Subcutaneous abdominal adipose tissue (tissue), 5 donors: ENCODE measurements around the gene PCDHGB1.
"Not testable (repeated sequence)": the region's sequence is repeated elsewhere in the genome, so short reads cannot be mapped to it uniquely, and the experiment has no call there.

Experiments used
- H3K27ac ChIP-seq: one replicate; pipeline ENCODE4 v1.7.0; 2013; ENCODE audit warnings: low read depth, mild to moderate bottlenecking, inconsistent platforms, low read length, moderate library complexity
- H3K27me3 ChIP-seq, 5 donors: one replicate each; pipeline ENCODE4 v1.7.0; 2013; ENCODE audit warnings: low read length in 5 of 5, inconsistent platforms in 1 of 5; ENCODE audit not compliant: control insufficient read depth in 5 of 5, insufficient read depth in 4 of 5
- H3K36me3 ChIP-seq, 5 donors: one replicate each; pipeline ENCODE4 v1.7.0; 2013; ENCODE audit warnings: low read length in 5 of 5; ENCODE audit not compliant: control insufficient read depth in 5 of 5, insufficient read depth in 5 of 5
- H3K4me1 ChIP-seq, 5 donors: one replicate each; pipeline ENCODE4 v1.7.0; 2013; ENCODE audit warnings: low read length in 5 of 5, mild to moderate bottlenecking in 3 of 5, moderate library complexity in 1 of 5; ENCODE audit not compliant: control insufficient read depth in 5 of 5, insufficient read depth in 5 of 5
- H3K4me3 ChIP-seq, 5 donors: one replicate each; pipeline ENCODE4 v1.7.0; 2013; ENCODE audit warnings: low read length in 5 of 5, low read depth in 1 of 5
- H3K9ac ChIP-seq, 5 donors: one replicate each; pipeline ENCODE4 v1.7.0; 2013; ENCODE audit warnings: low read length in 5 of 5, mild to moderate bottlenecking in 4 of 5, moderate library complexity in 3 of 5
- H3K9me3 ChIP-seq, 5 donors: one replicate each; pipeline ENCODE4 v1.7.0; 2013; ENCODE audit warnings: low read length in 5 of 5; ENCODE audit not compliant: control insufficient read depth in 5 of 5
- donor health status: healthy.
- donor health status: healthy.
- donor health status: healthy.
- donor health status: healthy.
- donor health status: healthy.

Gene PCDHGB1

GRCh38 chr5:141326088-141326854, 23.6 kb upstream of the PCDHGB1 start:
- no peaks in the 10 kb centered on the region for H3K36me3 ChIP-seq

GRCh38 chr5:141328231-141328630, 21.7 kb upstream of the PCDHGB1 start:
- Histone ChIP-seq H3K4me1 (peaks cover 0 to 9% (median 0%) of the 10 kb centered on the region in 5 donors), H3K27me3 (peaks cover 0 to 19% (median 2%) of the 10 kb centered on the region in 5 donors), H3K36me3 (no peaks in the 10 kb centered on the region), H3K9ac (no peak overlapping the region), H3K27ac (no peak overlapping the region), H3K9me3 (peaks cover 16 to 51% (median 35%) of the 10 kb centered on the region in 5 donors), H3K4me3 (peak overlapping the region in 1 of 5 donors; percentile 7)

More at GRCh38 chr5:141326088-141326854, 23.6 kb upstream of the PCDHGB1 start:
- H3K9me3 ChIP-seq, result peaks cover 11 to 35% (median 26%) of the 10 kb centered on the region in 5 donors
- peaks cover 0 to 13% (median 0%) of the 10 kb centered on the region in 5 donors for H3K27me3 ChIP-seq
- H3K9ac ChIP-seq, result peak overlapping the region in 1 of 5 donors; percentile 45
- peaks cover 0 to 12% (median 2%) of the 10 kb centered on the region in 5 donors for H3K4me1 ChIP-seq
- no peak overlapping the region for H3K27ac ChIP-seq
- H3K4me3 ChIP-seq, result peak overlapping the region; percentile 56 to 81 (median 70)

- Histone ChIP-seq H3K36me3 (no peaks in the 10 kb centered on the region), H3K9me3 (peaks cover 16 to 56% (median 43%) of the 10 kb centered on the region in 5 donors), H3K4me3 (peak within 1 kb of the TSS; percentile 19 to 45 (median 39)), H3K9ac (no peak within 1 kb of the TSS), H3K27me3 (peaks cover 0 to 19% (median 3%) of the 10 kb centered on the region in 5 donors), H3K27ac (no peak within 1 kb of the TSS), H3K4me1 (peaks cover 0 to 9% (median 0%) of the 10 kb centered on the region in 5 donors)
These were observed 19.4 kb upstream of the PCDHGB1 start, which contains the start of gene PCDHGA1 for GRCh38 chr5:141330299-141331080. PCDHGA1 (plus strand) TSS chr5:141330514.

- H3K9ac ChIP-seq, H3K4me1 ChIP-seq, H3K36me3 ChIP-seq, H3K27ac ChIP-seq: not testable (repeated sequence)
- peaks cover 0 to 19% (median 3%) of the 10 kb centered on the region in 5 donors for H3K27me3 ChIP-seq
- H3K9me3 ChIP-seq, result peaks cover 19 to 57% (median 39%) of the 10 kb centered on the region in 5 donors
- H3K4me3 ChIP-seq, result peak overlapping the region in 1 of 5 donors; percentile 6
These were observed 17.3 kb upstream of the PCDHGB1 start for GRCh38 chr5:141332571-141332970.

GRCh38 chr5:141338538-141339306, 11.2 kb upstream of the PCDHGB1 start, which contains the start of gene PCDHGA2:
PCDHGA2 (plus strand) TSS chr5:141338760.
- peaks cover 0 to 12% (median 9%) of the 10 kb centered on the region in 5 donors for H3K4me1 ChIP-seq
- no peaks in the 10 kb centered on the region for H3K36me3 ChIP-seq
- peaks cover 0 to 14% (median 2%) of the 10 kb centered on the region in 5 donors for H3K27me3 ChIP-seq
- H3K9me3 ChIP-seq, result peaks cover 19 to 53% (median 43%) of the 10 kb centered on the region in 5 donors
- H3K4me3 ChIP-seq, result peak within 1 kb of the TSS; percentile 42 to 68 (median 62)
- H3K9ac ChIP-seq, result no peak within 1 kb of the TSS
- H3K27ac ChIP-seq, result no peak within 1 kb of the TSS

GRCh38 chr5:141340781-141341354, 9.0 kb upstream of the PCDHGB1 start:
- peaks cover 33 to 69% (median 58%) of the 10 kb centered on the region in 5 donors for H3K9me3 ChIP-seq
- peaks cover 0 to 14% (median 3%) of the 10 kb centered on the region in 5 donors for H3K27me3 ChIP-seq
- peak overlapping the region in 2 of 5 donors; percentile 28 for H3K4me3 ChIP-seq

GRCh38 chr5:141342773-141343172, 7.1 kb upstream of the PCDHGB1 start:
- Histone ChIP-seq H3K4me1 (peaks cover 0 to 19% (median 9%) of the 10 kb centered on the region in 5 donors), H3K9me3 (peaks cover 26 to 64% (median 59%) of the 10 kb centered on the region in 5 donors), H3K27ac (no peak overlapping the region), H3K9ac (no peak overlapping the region), H3K27me3 (peaks cover 0 to 14% (median 3%) of the 10 kb centered on the region in 5 donors), H3K36me3 (no peaks in the 10 kb centered on the region), H3K4me3 (peak overlapping the region in 1 of 5 donors; percentile 15)

More at GRCh38 chr5:141340781-141341354, 9.0 kb upstream of the PCDHGB1 start:
- not testable (repeated sequence) for H3K36me3 ChIP-seq, H3K27ac ChIP-seq, H3K9ac ChIP-seq
- peaks cover 0 to 19% (median 9%) of the 10 kb centered on the region in 5 donors for H3K4me1 ChIP-seq

- Histone ChIP-seq H3K27ac (no peak within 1 kb of the TSS), H3K27me3 (peaks cover 0 to 12% (median 3%) of the 10 kb centered on the region in 5 donors), H3K9ac (peak within 1 kb of the TSS in 1 of 5 donors; percentile 41), H3K4me3 (peak within 1 kb of the TSS; percentile 52 to 67 (median 61)), H3K9me3 (peaks cover 26 to 65% (median 54%) of the 10 kb centered on the region in 5 donors), H3K4me1 (peaks cover 0 to 19% (median 9%) of the 10 kb centered on the region in 5 donors), H3K36me3 (no peaks in the 10 kb centered on the region)
These were observed 6.5 kb upstream of the PCDHGB1 start, which contains the start of gene PCDHGA3 for GRCh38 chr5:141343242-141343952. PCDHGA3 (plus strand) TSS chr5:141343829; CDS start chr5:141344034, 205 bp downstream.
